HUDEP-2 (cell line): ENCODE results near the gene WAC.
"Not testable (repeated sequence)": the region's sequence is repeated elsewhere in the genome, so short reads cannot be mapped to it uniquely, and the experiment has no call there.

Experiments
- DNase-seq, 76 experiments: peaks; one replicate each; lab custom pipeline; 2025; ENCODE audit not compliant: unreplicated experiment in 76 of 76; lab: John Stamatoyannopoulos, UW

The WAC gene

DNA sequence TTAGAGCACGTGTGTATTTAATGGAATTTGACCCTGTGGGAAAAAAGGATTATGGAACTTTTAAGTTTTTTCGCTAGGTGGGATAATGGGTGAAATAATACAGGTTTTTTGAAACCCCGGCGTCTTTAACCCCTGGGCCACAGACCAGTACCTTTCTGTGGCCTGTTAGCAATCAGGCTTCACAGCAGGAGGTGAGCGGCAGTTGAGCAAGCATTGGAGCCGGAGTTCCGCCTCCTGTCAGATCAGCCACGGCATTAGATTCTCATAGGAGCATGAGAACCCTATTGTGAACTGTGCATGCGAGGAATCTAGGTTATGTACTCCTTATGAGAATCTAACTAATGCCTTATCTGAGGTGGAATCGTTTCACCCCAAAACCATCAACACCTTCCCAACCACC, 28.6 kb downstream of the WAC start:
- no peak for DNase-seq

DNA sequence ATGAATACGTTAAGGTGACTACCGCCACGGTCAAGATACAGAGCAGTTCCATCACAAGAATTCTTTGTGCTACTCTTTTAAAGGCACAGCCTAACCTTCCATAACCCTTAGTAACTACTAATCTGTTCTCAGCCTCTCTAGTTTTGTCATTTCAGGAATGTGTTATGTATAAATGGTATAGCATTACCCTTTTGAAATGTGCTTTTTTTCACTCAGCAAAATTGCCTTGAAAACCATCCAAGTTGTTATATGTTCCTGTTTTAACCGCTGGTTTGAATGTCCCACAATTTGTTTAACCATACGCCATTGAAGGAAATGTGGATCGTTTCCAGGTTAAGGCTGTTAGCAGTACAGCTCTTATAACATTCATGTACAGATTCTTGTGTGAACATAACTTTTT, 32.0 kb downstream of the WAC start:
- no peak for DNase-seq

- no peak for DNase-seq
These were observed 33.6 kb downstream of the WAC start for GRCh38 chr10:28566458-28567015.

GRCh38 chr10:28569506-28570159, 36.7 kb downstream of the WAC start:
- DNase-seq: no peak

DNA sequence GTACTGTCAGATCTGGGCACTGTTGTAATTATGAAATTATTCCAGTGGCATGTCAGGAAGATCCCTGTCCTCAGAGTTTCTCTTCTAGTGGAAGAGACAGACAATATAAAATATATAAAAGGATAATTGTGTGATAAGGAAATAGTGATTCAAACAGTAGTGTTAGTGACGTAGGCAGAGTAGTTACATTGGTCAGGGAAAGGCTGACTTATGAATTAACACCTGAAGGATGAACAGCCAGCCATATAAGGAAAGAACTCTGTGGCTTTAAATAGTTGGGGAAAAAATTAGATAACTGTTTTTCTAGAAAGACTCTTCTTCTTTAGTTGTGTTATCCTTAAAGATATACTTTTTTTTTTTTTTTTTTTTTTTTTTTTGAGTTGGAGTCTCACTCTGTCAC, 37.7 kb downstream of the WAC start:
- DNase-seq: no peak

DNA sequence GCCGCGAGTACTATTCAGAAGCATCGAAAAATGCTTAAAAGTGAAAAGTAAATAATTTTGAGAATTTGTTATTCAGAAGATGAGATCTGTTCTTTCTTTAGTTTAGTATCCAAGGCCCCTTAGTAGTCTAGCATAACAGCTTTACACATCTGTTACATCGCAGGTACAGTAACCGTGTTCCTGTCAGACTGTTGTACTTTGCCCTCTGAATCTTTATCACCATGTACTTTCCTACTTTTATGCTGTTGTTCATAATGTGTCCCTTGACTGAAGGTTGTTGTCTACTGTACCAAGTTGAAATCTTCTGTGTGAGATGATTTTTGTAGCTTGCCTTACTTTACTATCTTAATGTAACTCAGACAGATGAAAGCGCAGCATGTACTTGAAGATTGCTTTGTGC, 38.3 kb downstream of the WAC start:
- no peak for DNase-seq

GRCh38 chr10:28574214-28574613, 41.3 kb downstream of the WAC start:
- DNase-seq: not testable (repeated sequence)

DNA sequence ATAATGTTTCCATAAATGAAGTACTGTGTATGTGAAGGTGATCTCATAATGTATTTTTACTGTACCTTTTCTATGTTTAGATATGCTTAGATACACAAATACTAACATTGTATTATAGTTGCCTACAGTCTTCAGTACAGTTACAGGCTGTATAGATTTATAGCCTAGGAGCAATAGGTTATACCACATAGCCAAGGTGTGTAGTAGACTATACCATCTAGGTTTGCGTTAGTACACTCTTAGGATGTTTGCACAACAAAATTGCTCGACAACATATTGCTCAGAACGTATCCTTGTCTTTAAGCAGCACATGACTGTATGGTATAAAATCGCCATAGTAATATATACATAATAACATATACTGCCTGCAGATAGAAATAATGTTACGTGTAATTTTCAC, 42.9 kb downstream of the WAC start:
- DNase-seq: no peak

- no peak for DNase-seq
These were observed 44.6 kb downstream of the WAC start for GRCh38 chr10:28577506-28577905.

DNA sequence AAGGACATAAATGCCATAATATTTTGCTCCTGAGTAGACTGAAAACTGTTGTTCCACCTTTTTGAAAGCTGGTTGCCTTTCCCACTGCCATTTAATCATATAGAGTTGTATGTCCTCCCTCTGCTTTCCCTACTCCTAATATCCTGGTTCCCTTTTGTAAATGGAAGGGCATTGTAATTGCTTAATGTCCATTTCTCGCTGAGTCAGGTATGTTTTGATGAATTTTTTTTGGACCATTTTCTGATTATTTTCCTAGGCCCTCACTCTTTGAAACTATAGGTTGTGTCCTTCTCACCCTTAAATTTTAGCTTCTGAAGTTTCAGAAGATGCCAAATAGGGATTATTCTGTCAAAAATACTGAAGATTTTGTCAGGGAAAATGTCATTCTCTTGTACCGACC, 45.5 kb downstream of the WAC start:
- no peak for DNase-seq

DNA sequence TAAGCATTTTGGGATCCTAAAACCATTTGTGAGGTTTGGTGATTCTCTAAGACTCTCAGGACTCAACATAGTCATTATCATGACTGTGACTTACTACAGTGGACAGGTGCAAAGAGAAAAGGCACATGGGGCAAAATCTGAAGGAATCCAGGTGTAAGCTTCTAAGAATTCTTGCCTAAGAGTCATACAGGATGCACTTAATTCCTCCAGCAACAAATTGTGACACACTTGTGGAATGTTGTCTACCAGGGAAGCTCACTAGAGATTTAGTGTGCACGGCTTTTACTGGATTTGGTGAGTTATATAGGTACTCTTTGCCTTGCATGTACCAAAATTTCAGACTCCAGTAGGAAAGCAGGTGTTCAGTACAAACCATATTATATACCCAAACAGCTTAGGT, 47.9 kb downstream of the WAC start:
- no peak for DNase-seq

GRCh38 chr10:28581916-28582315, 49.0 kb downstream of the WAC start:
- DNase-seq: no peak

DNA sequence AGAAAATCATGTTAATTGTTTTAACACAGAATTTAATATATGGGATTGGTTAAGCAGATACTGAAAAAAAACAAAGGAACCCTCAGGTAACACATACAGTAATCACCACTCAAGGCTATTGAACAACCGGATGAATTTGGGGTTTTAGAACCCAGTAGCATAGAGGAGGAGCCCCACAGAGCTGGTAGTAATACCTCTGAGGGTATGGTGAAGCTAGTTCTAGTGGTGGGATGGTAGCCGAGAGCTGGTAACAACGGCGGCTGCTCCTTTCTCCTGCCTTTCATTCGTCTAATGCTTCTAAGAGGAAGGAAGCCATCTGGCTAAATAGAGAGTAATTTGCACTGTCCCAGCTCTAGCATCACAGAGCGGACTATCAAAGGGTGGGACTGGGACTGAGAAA, 52.2 kb downstream of the WAC start:
- no peak for DNase-seq

DNA sequence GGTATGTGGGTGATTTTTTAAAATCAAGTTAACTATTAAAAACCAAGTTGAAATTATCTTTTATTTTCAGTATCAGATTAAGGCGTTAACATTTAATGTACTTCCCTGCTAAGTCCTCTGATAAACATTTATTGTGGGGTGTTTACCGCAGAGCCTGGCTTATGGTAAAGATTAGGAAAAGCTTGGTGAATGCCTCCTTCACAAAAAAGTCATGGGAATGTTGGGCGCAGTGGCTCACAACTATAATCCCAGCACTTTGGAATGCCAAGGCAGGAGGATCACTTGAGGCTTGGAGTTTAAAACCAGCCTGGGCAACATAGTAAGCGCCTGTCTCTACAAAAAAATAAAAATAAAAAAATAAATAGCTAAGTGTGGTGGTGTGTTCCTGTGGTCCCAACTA, 53.3 kb downstream of the WAC start:
- DNase-seq: no peak

DNA sequence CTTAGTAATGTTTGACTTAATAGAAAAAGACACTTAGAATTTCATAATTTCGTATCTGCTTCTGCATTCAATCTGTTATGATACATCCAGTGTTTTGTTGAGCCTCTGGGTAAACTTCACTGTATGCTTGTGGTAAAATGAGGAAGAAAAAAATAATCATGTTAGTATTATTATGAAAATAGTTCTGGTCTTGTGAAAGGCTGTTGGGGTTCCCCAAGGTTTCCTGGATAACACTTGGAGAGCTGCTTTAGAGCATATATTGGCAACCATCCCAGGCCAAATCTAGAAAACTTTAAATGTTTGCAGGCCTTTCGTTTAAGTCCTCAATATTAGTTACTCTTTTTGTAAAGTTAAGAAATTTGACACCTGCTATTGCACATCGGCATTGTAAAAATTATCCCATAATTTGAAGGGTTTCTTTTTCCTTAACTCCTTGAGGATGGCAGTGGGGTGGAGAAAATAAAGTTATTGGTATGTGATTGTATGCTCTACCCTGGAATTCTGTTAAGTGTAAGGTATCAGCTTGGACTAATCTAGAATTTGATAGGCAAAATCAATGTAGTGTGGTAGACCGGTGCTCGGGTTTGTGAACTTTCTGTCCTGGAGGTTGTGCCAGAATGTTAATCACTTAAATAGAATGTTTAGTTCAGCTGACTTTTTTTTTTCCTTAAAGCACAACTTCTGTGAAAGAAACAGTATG, 54.5 kb downstream of the WAC start:
- no peak for DNase-seq

DNA sequence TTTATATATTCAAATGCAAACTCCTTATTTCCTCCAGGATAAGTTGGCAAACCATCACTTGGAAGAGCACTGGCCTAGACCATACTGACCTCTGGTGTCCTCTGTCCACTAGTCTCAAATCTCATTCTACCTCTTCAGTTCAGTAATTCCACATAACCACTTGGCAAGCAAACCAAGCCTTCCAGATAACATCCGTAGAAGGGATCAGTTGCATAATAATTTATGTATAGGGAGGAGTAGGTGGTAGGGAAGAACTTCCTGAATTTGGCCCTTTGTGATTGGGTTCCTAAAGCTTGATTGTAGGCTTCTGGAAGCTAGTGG, 55.0 kb downstream of the WAC start:
- DNase-seq: peak in 3 of 76 experiments; percentile 2 to 10 (median 7)

- peak in 8 of 76 experiments; percentile 7 to 36 (median 9) for DNase-seq
These were observed 60.0 kb downstream of the WAC start for GRCh38 chr10:28592953-28593352.

DNA sequence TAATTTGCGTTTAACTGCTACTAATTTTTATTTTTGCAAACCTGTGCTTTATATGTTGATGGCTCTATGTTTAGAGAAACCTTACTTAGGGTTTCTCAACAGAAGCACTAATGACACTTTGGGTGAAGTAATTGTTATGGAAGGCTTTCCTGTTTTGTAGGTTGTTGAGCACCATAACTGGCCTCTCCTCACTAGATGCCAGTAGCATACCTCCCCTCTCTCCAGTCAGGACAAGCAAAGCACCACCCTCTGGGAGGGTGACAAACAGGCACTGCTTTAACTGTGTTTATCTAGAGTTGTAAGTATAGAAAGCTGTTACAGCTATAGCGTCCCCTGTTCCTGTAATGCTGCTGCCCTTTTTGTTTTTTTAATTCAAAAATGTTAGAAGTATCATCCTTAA, 60.9 kb downstream of the WAC start:
- DNase-seq: no peak

GRCh38 chr10:28594406-28594805, 61.5 kb downstream of the WAC start:
- no peak for DNase-seq

DNA sequence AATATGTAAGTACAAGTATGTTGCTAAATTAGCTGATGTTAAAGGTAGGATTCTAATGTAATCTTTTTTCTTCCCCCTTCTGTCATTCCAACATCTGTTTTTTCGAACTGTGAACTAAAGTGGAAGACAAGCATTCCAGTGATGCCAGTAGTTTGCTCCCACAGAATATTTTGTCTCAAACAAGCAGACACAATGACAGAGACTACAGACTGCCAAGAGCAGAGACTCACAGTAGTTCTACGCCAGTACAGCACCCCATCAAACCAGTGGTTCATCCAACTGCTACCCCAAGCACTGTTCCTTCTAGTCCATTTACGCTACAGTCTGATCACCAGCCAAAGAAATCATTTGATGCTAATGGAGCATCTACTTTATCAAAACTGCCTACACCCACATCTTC, 62.7 kb downstream of the WAC start:
- no peak for DNase-seq

DNA sequence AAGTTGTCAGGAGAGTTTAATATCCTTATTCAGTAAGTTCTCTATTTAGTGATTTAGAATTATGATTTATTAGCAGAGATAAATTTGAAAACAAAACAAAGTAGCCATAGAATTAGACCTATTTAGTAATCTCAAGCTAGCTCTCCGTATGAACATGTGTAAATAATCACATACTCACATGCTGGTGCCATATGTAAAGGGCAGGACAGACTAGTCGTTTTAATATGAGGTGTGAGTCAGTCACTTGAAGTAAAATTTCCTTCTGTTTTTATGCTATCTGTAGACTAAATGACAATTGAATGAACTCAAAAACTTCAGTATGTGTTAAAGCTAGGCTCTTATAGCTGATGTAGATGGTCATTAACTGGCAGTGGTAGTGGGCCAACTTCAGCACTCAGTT, 67.1 kb downstream of the WAC start:
- DNase-seq: no peak

- DNase-seq: no peak
These were observed 68.1 kb downstream of the WAC start for GRCh38 chr10:28601012-28601411.
